AG09319 (cell line): ENCODE measurements around the gene TRIML2.

Experiments used
- DNase-seq: peaks from one replicate; pipeline ENCODE4 v3.0.0-alpha.2; 2010; ENCODE audit warnings: low read depth; ENCODE audit errors: extremely low read depth
- CTCF ChIP-seq: IDR thresholded peaks from 2 replicates; pipeline ENCODE4 v1.5.1; 2011; ENCODE audit warnings: low read depth, mild to moderate bottlenecking, inconsistent platforms, low read length, moderate library complexity

The TRIML2 gene

GRCh38 chr4:188143731-188144130, 34.3 kb upstream of the TRIML2 start:
- DNase-seq = no peak
- TF ChIP-seq CTCF = no peak

- DNase-seq = no peak
Observed at GRCh38 chr4:188139671-188140070, 30.3 kb upstream of the TRIML2 start.

GRCh38 chr4:188139141-188139540, 29.7 kb upstream of the TRIML2 start, which contains the start of gene TRIML1:
TRIML1 (plus strand) TSS chr4:188139441; CDS start chr4:188139559, 118 bp downstream.
- no peak for TF ChIP-seq CTCF
- no peak for DNase-seq

More at GRCh38 chr4:188139671-188140070, 30.3 kb upstream of the TRIML2 start:
- TF ChIP-seq CTCF = no peak

- DNase-seq = no peak
- TF ChIP-seq CTCF = no peak
Observed at GRCh38 chr4:188138227-188138626, 28.8 kb upstream of the TRIML2 start.

GRCh38 chr4:188132232-188132631, 22.8 kb upstream of the TRIML2 start:
- no peak for TF ChIP-seq CTCF
- DNase-seq = no peak

- no peak for DNase-seq
Observed at GRCh38 chr4:188130355-188130754, 21.0 kb upstream of the TRIML2 start.

More at GRCh38 chr4:188130355-188130754, 21.0 kb upstream of the TRIML2 start:
- TF ChIP-seq CTCF = no peak
